ENCODE results near the gene EBLN2. TPM values are rescaled to one million over a fixed set of nuclear protein-coding genes. Genes with fewer than 3 reads are reported as not detected.
"Not testable (repeated sequence)": the region's sequence is repeated elsewhere in the genome, so short reads cannot be mapped to it uniquely, and the experiment has no call there.

Gene EBLN2
- total RNA-seq, 1 experiment from 2014 or later, result 6.9 TPM

DNA sequence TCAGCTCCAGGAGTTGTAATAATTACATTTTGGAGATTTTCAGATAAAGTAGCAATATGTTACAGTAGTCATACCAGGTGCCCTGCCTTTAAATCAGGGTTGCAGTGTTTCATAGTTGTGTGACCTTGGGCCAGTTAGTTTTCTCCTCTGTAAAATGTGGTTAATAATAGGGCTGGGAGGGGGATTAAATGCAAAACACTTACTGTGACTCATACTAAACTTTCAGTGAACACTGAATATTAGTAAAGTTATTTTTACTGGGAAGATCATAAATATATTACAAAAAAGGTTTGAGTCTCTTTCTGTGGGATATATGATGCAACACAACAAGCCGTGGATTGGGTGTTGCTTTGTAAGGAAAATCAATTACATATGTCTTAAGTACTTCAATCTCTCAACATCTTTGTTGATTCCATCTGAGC is 1.1 kb upstream of the EBLN2 start:
- Mint-ChIP-seq H3K27ac (ENCODE audit: unreplicated experiment) (no peak overlapping the region), H3K27me3 (ENCODE audit: insufficient read depth, unreplicated experiment) (no peaks in the 10 kb centered on the region), H3K36me3 (ENCODE audit: insufficient read depth, unreplicated experiment) (peaks cover 56% of the 10 kb centered on the region), H3K9me3 (ENCODE audit: unreplicated experiment) (no peaks in the 10 kb centered on the region), H3K4me3 (ENCODE audit: unreplicated experiment) (no peak overlapping the region), H3K4me1 (ENCODE audit: low read depth, unreplicated experiment) (peaks cover 10% of the 10 kb centered on the region)
- POLR2A ChIA-PET, result no interaction called here
- TF ChIP-seq, protein P1, sequence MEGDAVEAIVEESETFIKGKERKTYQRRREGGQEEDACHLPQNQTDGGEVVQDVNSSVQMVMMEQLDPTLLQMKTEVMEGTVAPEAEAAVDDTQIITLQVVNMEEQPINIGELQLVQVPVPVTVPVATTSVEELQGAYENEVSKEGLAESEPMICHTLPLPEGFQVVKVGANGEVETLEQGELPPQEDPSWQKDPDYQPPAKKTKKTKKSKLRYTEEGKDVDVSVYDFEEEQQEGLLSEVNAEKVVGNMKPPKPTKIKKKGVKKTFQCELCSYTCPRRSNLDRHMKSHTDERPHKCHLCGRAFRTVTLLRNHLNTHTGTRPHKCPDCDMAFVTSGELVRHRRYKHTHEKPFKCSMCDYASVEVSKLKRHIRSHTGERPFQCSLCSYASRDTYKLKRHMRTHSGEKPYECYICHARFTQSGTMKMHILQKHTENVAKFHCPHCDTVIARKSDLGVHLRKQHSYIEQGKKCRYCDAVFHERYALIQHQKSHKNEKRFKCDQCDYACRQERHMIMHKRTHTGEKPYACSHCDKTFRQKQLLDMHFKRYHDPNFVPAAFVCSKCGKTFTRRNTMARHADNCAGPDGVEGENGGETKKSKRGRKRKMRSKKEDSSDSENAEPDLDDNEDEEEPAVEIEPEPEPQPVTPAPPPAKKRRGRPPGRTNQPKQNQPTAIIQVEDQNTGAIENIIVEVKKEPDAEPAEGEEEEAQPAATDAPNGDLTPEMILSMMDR (IDR thresholded peaks at IDR 0.05; ENCODE audit: insufficient read depth in 1 of 2, low read depth in 1 of 2, low read length in 1 of 2, severe bottlenecking in 1 of 2, unreplicated experiment in 1 of 2), result no peak
- no TSS peak for BruUV-seq (replicated peaks)
- H3K27me3 ChIP-seq (replicated peaks; ENCODE audit: control insufficient read depth, insufficient read depth, low read length), result no peaks in the 10 kb centered on the region
- peaks cover 4% of the 10 kb centered on the region for H3K36me3 ChIP-seq (ENCODE audit: control insufficient read depth, insufficient read depth, low read length)
- CTCF ChIA-PET, result interaction anchor here (0.6 kb wide), 1 partner anchor 215 kb away, joined by 3 read pairs; no protein-coding TSS in a partner anchor
- H3K4me1 ChIP-seq, result peaks cover 9% of the 10 kb centered on the region
- H3K4me3 ChIP-seq (ENCODE audit: low read depth, low read length), result no peak overlapping the region
- H3K9me3 ChIP-seq, result no peaks in the 10 kb centered on the region
- DNase-seq, result no peak
- intact Hi-C loops (cut with micrococcal nuclease; ENCODE audit: unreplicated experiment), result no loop called here

DNA sequence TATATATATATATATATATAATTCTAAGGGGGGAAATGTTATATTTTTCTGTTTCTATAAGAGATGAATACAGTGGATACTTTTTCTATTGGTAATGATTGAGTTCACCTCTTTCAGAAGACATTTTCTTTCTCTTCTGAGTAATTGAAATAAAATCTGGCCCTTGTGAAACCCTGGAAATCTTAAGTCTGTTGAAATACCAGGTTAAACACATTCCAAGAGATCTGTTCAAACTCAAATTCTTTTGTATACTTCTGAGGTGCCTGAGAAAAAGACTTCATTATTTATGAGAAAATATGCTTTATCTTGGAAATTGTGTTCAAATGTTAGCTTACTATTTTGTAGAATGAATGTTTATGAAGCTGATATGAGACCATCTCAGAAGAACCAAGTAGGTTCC is 4.8 kb downstream of the EBLN2 start:
- BruUV-seq (replicated peaks); H3K27me3 Mint-ChIP-seq (ENCODE audit: insufficient read depth, unreplicated experiment); H3K9me3 Mint-ChIP-seq (ENCODE audit: unreplicated experiment); H3K4me1 Mint-ChIP-seq (ENCODE audit: low read depth, unreplicated experiment); H3K4me3 Mint-ChIP-seq (ENCODE audit: unreplicated experiment); H3K4me1 ChIP-seq; H3K4me3 ChIP-seq (ENCODE audit: low read depth, low read length); DNase-seq; H3K9me3 ChIP-seq; intact Hi-C loops (cut with micrococcal nuclease; ENCODE audit: unreplicated experiment); H3K27ac Mint-ChIP-seq (ENCODE audit: unreplicated experiment); POLR2A ChIA-PET; H3K36me3 ChIP-seq (ENCODE audit: control insufficient read depth, insufficient read depth, low read length); H3K27me3 ChIP-seq (replicated peaks; ENCODE audit: control insufficient read depth, insufficient read depth, low read length): not testable (repeated sequence)
- H3K36me3 Mint-ChIP-seq (ENCODE audit: insufficient read depth, unreplicated experiment), result peaks cover 68% of the 10 kb centered on the region
- CTCF ChIA-PET, result interaction anchor here (1.0 kb wide), 1 partner anchor 9 kb away, joined by 4 read pairs; no protein-coding TSS in a partner anchor

DNA sequence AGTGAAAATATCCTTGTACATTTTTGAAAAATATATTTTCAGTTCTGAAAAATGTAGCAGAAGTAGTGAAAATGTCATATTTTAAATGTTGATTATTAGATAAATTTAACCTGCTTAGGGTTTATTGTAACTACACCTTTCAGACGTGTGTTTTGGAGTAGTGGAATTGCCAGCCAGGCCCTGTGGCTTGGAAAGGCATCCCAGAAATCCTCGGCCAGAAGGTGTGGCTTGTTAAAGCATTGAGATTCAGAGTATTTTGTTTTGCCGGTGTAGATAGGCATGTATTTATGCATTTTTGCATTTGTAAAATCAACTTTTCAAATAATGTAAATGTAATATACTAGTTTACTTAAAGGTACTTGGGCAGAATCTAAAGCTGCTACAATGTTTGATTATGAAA is 7.0 kb downstream of the EBLN2 start:
- no peaks in the 10 kb centered on the region for H3K4me1 Mint-ChIP-seq (ENCODE audit: low read depth, unreplicated experiment)
- H3K36me3 Mint-ChIP-seq (ENCODE audit: insufficient read depth, unreplicated experiment), result peaks cover 52% of the 10 kb centered on the region
- no peaks in the 10 kb centered on the region for H3K4me1 ChIP-seq
- no peaks in the 10 kb centered on the region for H3K9me3 ChIP-seq
- intact Hi-C loops (cut with micrococcal nuclease; ENCODE audit: unreplicated experiment), result no loop called here
- TF ChIP-seq, protein P1 (IDR thresholded peaks at IDR 0.05; ENCODE audit: insufficient read depth in 1 of 2, low read depth in 1 of 2, low read length in 1 of 2, severe bottlenecking in 1 of 2, unreplicated experiment in 1 of 2), result no peak
- no peaks in the 10 kb centered on the region for H3K36me3 ChIP-seq (ENCODE audit: control insufficient read depth, insufficient read depth, low read length)
- BruUV-seq (replicated peaks), result no TSS peak
- H3K9me3 Mint-ChIP-seq (ENCODE audit: unreplicated experiment), result no peaks in the 10 kb centered on the region
- CTCF ChIA-PET, result no interaction called here
- no peaks in the 10 kb centered on the region for H3K27me3 ChIP-seq (replicated peaks; ENCODE audit: control insufficient read depth, insufficient read depth, low read length)
- no peak overlapping the region for H3K4me3 ChIP-seq (ENCODE audit: low read depth, low read length)
- H3K27me3 Mint-ChIP-seq (ENCODE audit: insufficient read depth, unreplicated experiment), result no peaks in the 10 kb centered on the region
- POLR2A ChIA-PET, result no interaction called here
- DNase-seq, result no peak
- H3K27ac Mint-ChIP-seq (ENCODE audit: unreplicated experiment), result no peak overlapping the region
- H3K4me3 Mint-ChIP-seq (ENCODE audit: unreplicated experiment), result no peak overlapping the region

DNA sequence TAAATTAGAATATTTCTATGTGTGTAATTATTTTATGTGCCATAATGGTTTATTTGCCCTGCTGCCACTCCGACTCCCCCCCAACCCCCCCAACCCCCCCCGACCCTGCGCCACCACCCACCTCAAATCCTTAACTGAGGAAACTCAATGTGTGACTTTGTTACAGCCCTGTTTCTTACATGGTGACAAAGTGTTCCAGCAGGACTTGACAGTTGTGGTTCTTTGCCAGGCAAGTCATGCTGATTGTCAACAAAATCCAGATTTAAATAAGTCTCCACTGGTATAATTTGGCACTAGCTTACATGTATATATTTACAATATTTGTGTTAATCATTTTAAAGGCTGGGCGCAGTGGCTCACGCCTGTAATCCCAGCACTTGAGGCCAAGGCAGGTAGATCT is 7.7 kb downstream of the EBLN2 start:
- Mint-ChIP-seq H3K4me1 (ENCODE audit: low read depth, unreplicated experiment) (no peaks in the 10 kb centered on the region), H3K27me3 (ENCODE audit: insufficient read depth, unreplicated experiment) (no peaks in the 10 kb centered on the region), H3K36me3 (ENCODE audit: insufficient read depth, unreplicated experiment) (peaks cover 46% of the 10 kb centered on the region), H3K4me3 (ENCODE audit: unreplicated experiment) (no peak overlapping the region), H3K27ac (ENCODE audit: unreplicated experiment) (no peak overlapping the region), H3K9me3 (ENCODE audit: unreplicated experiment) (no peaks in the 10 kb centered on the region)
- intact Hi-C loops (cut with micrococcal nuclease; ENCODE audit: unreplicated experiment), result no loop called here
- TF ChIP-seq, protein P1 (IDR thresholded peaks at IDR 0.05; ENCODE audit: insufficient read depth in 1 of 2, low read depth in 1 of 2, low read length in 1 of 2, severe bottlenecking in 1 of 2, unreplicated experiment in 1 of 2), result no peak
- Histone ChIP-seq H3K9me3 (no peaks in the 10 kb centered on the region), H3K4me3 (ENCODE audit: low read depth, low read length) (no peak overlapping the region), H3K27me3 (replicated peaks; ENCODE audit: control insufficient read depth, insufficient read depth, low read length) (no peaks in the 10 kb centered on the region), H3K4me1 (no peaks in the 10 kb centered on the region), H3K36me3 (ENCODE audit: control insufficient read depth, insufficient read depth, low read length) (no peaks in the 10 kb centered on the region)
- no peak for DNase-seq
- POLR2A ChIA-PET, result no interaction called here
- CTCF ChIA-PET, result no interaction called here
- BruUV-seq (replicated peaks), result no TSS peak

Measured in Caco-2 (cell line).